A549 treated with Mapracorat at 1 μM for 4 hours (cell line): Measurements from ENCODE around the gene PUS7L. TPM values are rescaled to one million over a fixed set of nuclear protein-coding genes. Genes with fewer than 3 reads are reported as not detected.

ENCODE experiments used
- total RNA-seq: library from RNA; stranded (reverse); fragments of 200-300 nt; extraction: Qiagen RNA extraction; gene quantifications from 5 replicates; pipeline ENCODE4 v1.2.3, GENCODE V29; 2022

Gene PUS7L
- total RNA-seq = 2.8 to 5.5 TPM (median 3.7 TPM) in 5 replicates

GRCh38 chr12:43758728-43759563, at the start of gene PUS7L, which contains the start of gene IRAK4:
Gene PUS7L, minus strand, starts transcription at chr12:43758790. Its CDS starts 3,545 bp downstream, at chr12:43755245.
Gene IRAK4, plus strand, starts transcription at chr12:43758951. Its CDS starts 9,161 bp downstream, at chr12:43768112.

GRCh38 chr12:43805860-43806736, 47.5 kb upstream of the PUS7L start, which contains the start of gene TWF1:
Gene TWF1, minus strand, starts transcription at chr12:43806317. Its CDS starts 72 bp downstream, at chr12:43806245.

Other genes with a start within 250 kb of the PUS7L start
- not detected in 5 replicates for gene ADAMTS20, start 206.6 kb downstream of the PUS7L start, total RNA-seq
- 3.6 to 4.4 TPM (median 4.0 TPM) in 5 replicates for gene IRAK4, start 161 bp upstream of the PUS7L start, total RNA-seq
- 67.4 to 80.4 TPM (median 68.6 TPM) in 5 replicates for gene TWF1, start 47.5 kb upstream of the PUS7L start, total RNA-seq
- gene TMEM117, start 77.3 kb upstream of the PUS7L start, total RNA-seq = 1.2 to 2.9 TPM (median 1.8 TPM) in 5 replicates